Measurements from ENCODE around the gene CFDP1.

The CFDP1 gene

DNA sequence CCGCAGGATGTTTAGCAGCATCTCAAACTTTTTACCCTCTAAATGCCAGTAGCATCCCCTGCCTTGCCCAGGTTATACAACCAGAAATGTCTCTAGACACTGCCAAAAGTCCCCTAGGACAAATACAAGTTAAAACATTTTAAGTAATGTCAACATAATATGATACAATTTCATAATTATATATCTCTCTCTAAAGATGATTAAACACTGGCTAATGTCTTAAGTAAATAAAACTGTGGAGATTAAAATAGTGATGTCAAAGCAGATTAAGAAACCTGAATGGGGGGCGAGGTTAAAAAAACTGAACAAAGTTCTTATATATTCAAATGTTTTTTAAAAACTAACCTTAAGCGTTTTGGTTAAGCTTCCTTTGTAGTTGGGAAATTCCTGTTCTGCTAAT is 62.1 kb downstream of the CFDP1 start:
- H3K36me3 ChIP-seq (ENCODE audit: control insufficient read depth in 2 of 2, insufficient read depth in 1 of 2, low read length in 2 of 2), result no peaks in the 10 kb centered on the region; a peak in 1 of 3 replicates
- POLR2A ChIA-PET, result interaction anchor here (0.9 kb wide), 1 partner anchor 15 kb away, joined by 5 read pairs; no protein-coding TSS in a partner anchor
- H3K4me3 ChIP-seq (ENCODE audit: low read depth, low read length), result no peak overlapping the region
- CTCF ChIA-PET, result interaction anchor here (0.8 to 1.2 kb wide), 2 partner anchors 9 to 146 kb away, joined by 3 read pairs; no protein-coding TSS in a partner anchor
- H3K9me3 ChIP-seq (ENCODE audit: control insufficient read depth, insufficient read depth, low read depth, low read length), result no peaks in the 10 kb centered on the region
- no peaks in the 10 kb centered on the region for H3K4me1 ChIP-seq (ENCODE audit: control insufficient read depth, insufficient read depth, low read length)
- H3K27ac ChIP-seq (ENCODE audit: extremely low read depth, low read depth, low read length), result no peak overlapping the region
- TF ChIP-seq ZNF548 (tag by site-specific recombination; IDR thresholded peaks at IDR 0.05) (no peak), ZNF280C (tag by site-specific recombination; IDR thresholded peaks at IDR 0.05) (no peak), ZFP69B (tag by site-specific recombination; IDR thresholded peaks at IDR 0.05) (no peak), ZNF792 (tag by site-specific recombination; IDR thresholded peaks at IDR 0.05) (no peak), ZNF629 (tag by site-specific recombination; IDR thresholded peaks at IDR 0.05) (no peak)

GRCh38 chr16:75364286-75364791 is 69.0 kb downstream of the CFDP1 start:
- Histone ChIP-seq H3K9me3 (ENCODE audit: control insufficient read depth, insufficient read depth, low read depth, low read length) (no peaks in the 10 kb centered on the region), H3K36me3 (ENCODE audit: control insufficient read depth in 2 of 2, insufficient read depth in 1 of 2, low read length in 2 of 2) (peaks cover 0 to 7% of the 10 kb centered on the region in 2 experiments; a peak in 2 of 3 replicates), H3K4me3 (ENCODE audit: low read depth, low read length) (no peak overlapping the region), H3K27ac (ENCODE audit: extremely low read depth, low read depth, low read length) (no peak overlapping the region), H3K4me1 (ENCODE audit: control insufficient read depth, insufficient read depth, low read length) (no peaks in the 10 kb centered on the region)
- TF ChIP-seq ZNF202 (tag by site-specific recombination; IDR thresholded peaks at IDR 0.05; ENCODE audit: borderline replicate concordance), result no peak
- no peak for TF ChIP-seq ZNF747 (tag by site-specific recombination; IDR thresholded peaks at IDR 0.05)
- TF ChIP-seq HOXD13 (CRISPR knock-in tag; IDR thresholded peaks at IDR 0.05; ENCODE audit: borderline replicate concordance), result no peak
- TF ChIP-seq ZNF169 (tag by site-specific recombination; IDR thresholded peaks at IDR 0.05), result no peak
- no peak for TF ChIP-seq HOXC10 (CRISPR knock-in tag; IDR thresholded peaks at IDR 0.05)
- no peak for TF ChIP-seq OSR2 (tag by site-specific recombination; IDR thresholded peaks at IDR 0.05)
- ChIA-PET POLR2A (no interaction called here), CTCF (no interaction called here)

DNA sequence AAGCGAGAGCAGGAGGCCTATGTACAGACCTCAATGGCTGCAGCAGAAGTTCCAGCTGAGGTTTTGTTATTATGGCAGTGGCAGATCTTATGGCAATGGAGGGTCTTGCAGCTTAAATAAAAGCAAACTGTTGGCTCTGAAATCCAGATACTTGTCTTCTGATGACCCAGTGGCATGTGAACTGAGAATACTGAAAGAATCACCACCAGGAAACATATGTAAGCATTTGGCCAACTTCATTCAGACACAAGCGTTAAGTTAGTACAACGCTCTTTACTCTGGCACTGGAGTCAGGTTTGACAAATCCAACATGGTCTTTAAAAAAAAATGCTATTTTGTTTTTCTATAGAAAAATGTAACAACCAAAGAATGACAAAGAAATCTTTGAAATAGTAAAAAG is 70.5 kb downstream of the CFDP1 start:
- CTCF ChIA-PET, result no interaction called here
- H3K27ac ChIP-seq (ENCODE audit: extremely low read depth, low read depth, low read length), result no peak overlapping the region
- H3K4me1 ChIP-seq (ENCODE audit: control insufficient read depth, insufficient read depth, low read length), result no peaks in the 10 kb centered on the region
- no peak for TF ChIP-seq ZNF423 (tag by site-specific recombination; IDR thresholded peaks at IDR 0.05)
- TF ChIP-seq, protein P1, sequence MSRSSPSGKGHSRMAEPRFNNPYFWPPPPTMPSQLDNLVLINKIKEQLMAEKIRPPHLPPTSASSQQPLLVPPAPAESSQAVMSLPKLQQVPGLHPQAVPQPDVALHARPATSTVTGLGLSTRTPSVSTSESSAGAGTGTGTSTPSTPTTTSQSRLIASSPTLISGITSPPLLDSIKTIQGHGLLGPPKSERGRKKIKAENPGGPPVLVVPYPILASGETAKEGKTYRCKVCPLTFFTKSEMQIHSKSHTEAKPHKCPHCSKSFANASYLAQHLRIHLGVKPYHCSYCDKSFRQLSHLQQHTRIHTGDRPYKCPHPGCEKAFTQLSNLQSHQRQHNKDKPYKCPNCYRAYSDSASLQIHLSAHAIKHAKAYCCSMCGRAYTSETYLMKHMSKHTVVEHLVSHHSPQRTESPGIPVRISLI (tag by site-specific recombination; IDR thresholded peaks at IDR 0.05), result no peak
- TF ChIP-seq ZNF600 (tag by site-specific recombination; IDR thresholded peaks at IDR 0.05), result no peak
- TF ChIP-seq, protein P2, sequence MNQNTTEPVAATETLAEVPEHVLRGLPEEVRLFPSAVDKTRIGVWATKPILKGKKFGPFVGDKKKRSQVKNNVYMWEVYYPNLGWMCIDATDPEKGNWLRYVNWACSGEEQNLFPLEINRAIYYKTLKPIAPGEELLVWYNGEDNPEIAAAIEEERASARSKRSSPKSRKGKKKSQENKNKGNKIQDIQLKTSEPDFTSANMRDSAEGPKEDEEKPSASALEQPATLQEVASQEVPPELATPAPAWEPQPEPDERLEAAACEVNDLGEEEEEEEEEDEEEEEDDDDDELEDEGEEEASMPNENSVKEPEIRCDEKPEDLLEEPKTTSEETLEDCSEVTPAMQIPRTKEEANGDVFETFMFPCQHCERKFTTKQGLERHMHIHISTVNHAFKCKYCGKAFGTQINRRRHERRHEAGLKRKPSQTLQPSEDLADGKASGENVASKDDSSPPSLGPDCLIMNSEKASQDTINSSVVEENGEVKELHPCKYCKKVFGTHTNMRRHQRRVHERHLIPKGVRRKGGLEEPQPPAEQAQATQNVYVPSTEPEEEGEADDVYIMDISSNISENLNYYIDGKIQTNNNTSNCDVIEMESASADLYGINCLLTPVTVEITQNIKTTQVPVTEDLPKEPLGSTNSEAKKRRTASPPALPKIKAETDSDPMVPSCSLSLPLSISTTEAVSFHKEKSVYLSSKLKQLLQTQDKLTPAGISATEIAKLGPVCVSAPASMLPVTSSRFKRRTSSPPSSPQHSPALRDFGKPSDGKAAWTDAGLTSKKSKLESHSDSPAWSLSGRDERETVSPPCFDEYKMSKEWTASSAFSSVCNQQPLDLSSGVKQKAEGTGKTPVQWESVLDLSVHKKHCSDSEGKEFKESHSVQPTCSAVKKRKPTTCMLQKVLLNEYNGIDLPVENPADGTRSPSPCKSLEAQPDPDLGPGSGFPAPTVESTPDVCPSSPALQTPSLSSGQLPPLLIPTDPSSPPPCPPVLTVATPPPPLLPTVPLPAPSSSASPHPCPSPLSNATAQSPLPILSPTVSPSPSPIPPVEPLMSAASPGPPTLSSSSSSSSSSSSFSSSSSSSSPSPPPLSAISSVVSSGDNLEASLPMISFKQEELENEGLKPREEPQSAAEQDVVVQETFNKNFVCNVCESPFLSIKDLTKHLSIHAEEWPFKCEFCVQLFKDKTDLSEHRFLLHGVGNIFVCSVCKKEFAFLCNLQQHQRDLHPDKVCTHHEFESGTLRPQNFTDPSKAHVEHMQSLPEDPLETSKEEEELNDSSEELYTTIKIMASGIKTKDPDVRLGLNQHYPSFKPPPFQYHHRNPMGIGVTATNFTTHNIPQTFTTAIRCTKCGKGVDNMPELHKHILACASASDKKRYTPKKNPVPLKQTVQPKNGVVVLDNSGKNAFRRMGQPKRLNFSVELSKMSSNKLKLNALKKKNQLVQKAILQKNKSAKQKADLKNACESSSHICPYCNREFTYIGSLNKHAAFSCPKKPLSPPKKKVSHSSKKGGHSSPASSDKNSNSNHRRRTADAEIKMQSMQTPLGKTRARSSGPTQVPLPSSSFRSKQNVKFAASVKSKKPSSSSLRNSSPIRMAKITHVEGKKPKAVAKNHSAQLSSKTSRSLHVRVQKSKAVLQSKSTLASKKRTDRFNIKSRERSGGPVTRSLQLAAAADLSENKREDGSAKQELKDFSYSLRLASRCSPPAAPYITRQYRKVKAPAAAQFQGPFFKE (tag by site-specific recombination; IDR thresholded peaks at IDR 0.05; ENCODE audit: borderline replicate concordance), result no peak
- no peak for TF ChIP-seq SETDB1 (IDR thresholded peaks at IDR 0.05; ENCODE audit: insufficient read length, low read length)
- no peak for TF ChIP-seq ZNF112 (tag by site-specific recombination; IDR thresholded peaks at IDR 0.05)
- TF ChIP-seq ZNF530 (tag by site-specific recombination; IDR thresholded peaks at IDR 0.05; ENCODE audit: low read depth), result no peak
- TF ChIP-seq FEZF1 (tag by site-specific recombination; IDR thresholded peaks at IDR 0.05), result no peak
- no peak for TF ChIP-seq ZNF76 (tag by site-specific recombination; IDR thresholded peaks at IDR 0.05; ENCODE audit: borderline replicate concordance, low read depth)
- no peak for TF ChIP-seq ZNF335 (tag by site-specific recombination; conservative IDR thresholded peaks at IDR 0.05)
- no peak for TF ChIP-seq ZNF146 (tag by site-specific recombination; IDR thresholded peaks at IDR 0.05)
- no peak for TF ChIP-seq ZFP41 (tag by site-specific recombination; IDR thresholded peaks at IDR 0.05; ENCODE audit: borderline replicate concordance)
- no peak for TF ChIP-seq ZNF169 (tag by site-specific recombination; IDR thresholded peaks at IDR 0.05)
- H3K4me3 ChIP-seq (ENCODE audit: low read depth, low read length), result no peak overlapping the region
- no peaks in the 10 kb centered on the region for H3K9me3 ChIP-seq (ENCODE audit: control insufficient read depth, insufficient read depth, low read depth, low read length)
- POLR2A ChIA-PET, result no interaction called here
- peaks cover 0 to 7% of the 10 kb centered on the region in 2 experiments; a peak in 2 of 3 replicates for H3K36me3 ChIP-seq (ENCODE audit: control insufficient read depth in 2 of 2, insufficient read depth in 1 of 2, low read length in 2 of 2)
